Fibroblast of lung (primary cell): Measurements from ENCODE around the gene NEAT1. TPM values are rescaled to one million over a fixed set of nuclear protein-coding genes. Genes with fewer than 3 reads are reported as not detected.
A peak's percentile ranks its signal among the peaks of the same experiment; 100 is the strongest.

Experiments used
- DNase-seq, 2 donors: peaks; one replicate each; pipeline versions ENCODE4 v3.0.0 to v3.0.0-alpha.2; 2010; ENCODE audit warnings: low read depth in 2 of 2
- H2AFZ ChIP-seq: 2 replicates; pipeline ENCODE4 v1.5.1; 2012; ENCODE audit warnings: low read length, control low read depth, inconsistent platforms
- H3K27ac ChIP-seq: 2 replicates; pipeline ENCODE4 v1.5.1; 2011; ENCODE audit warnings: low read length, control low read depth; ENCODE audit not compliant: insufficient read depth
- H3K27me3 ChIP-seq: 2 replicates; pipeline ENCODE4 v1.5.1; 2011; ENCODE audit warnings: mild to moderate bottlenecking, low read length; ENCODE audit not compliant: control insufficient read depth, insufficient read depth
- H3K36me3 ChIP-seq: 2 replicates; pipeline ENCODE4 v1.5.1; 2011; ENCODE audit warnings: low read length; ENCODE audit not compliant: control insufficient read depth, insufficient read depth
- H3K4me1 ChIP-seq: 2 replicates; pipeline ENCODE4 v1.5.1; 2011; ENCODE audit warnings: low read length; ENCODE audit not compliant: control insufficient read depth, insufficient read depth; ENCODE audit errors: extremely low read depth
- H3K4me2 ChIP-seq: 2 replicates; pipeline ENCODE4 v1.5.1; 2011; ENCODE audit warnings: low read length, control low read depth; ENCODE audit not compliant: insufficient read depth; ENCODE audit errors: extremely low read depth
- H3K4me3 ChIP-seq, 4 experiments: fragments of 200-600 bp in 1 of 4; sonication (generic) in 1 of 4; replicated peaks in 1 of 4; 2 replicates each; pipeline ENCODE4 v1.5.1; 2011 to 2016; ENCODE audit warnings: low read length in 4 of 4, low read depth in 3 of 4, mild to moderate bottlenecking in 3 of 4, control low read depth in 2 of 4, inconsistent platforms in 1 of 4, mixed read lengths in 1 of 4; ENCODE audit not compliant: insufficient read depth in 1 of 4; ENCODE audit errors: control extremely low read depth in 1 of 4
- H3K79me2 ChIP-seq: 2 replicates; pipeline ENCODE4 v1.5.1; 2012; ENCODE audit warnings: mild to moderate bottlenecking, low read length, inconsistent platforms; ENCODE audit not compliant: control insufficient read depth, insufficient read depth
- H3K9ac ChIP-seq: 2 replicates; pipeline ENCODE4 v1.5.1; 2011; ENCODE audit warnings: mild to moderate bottlenecking, low read length, control low read depth; ENCODE audit not compliant: insufficient read depth
- H3K9me3 ChIP-seq: 2 replicates; pipeline ENCODE4 v1.5.1; 2012; ENCODE audit warnings: low read depth, low read length; ENCODE audit not compliant: control insufficient read depth, insufficient read depth
- H4K20me1 ChIP-seq: 2 replicates; pipeline ENCODE4 v1.5.1; 2011; ENCODE audit warnings: low read length; ENCODE audit not compliant: control insufficient read depth, insufficient read depth; ENCODE audit errors: extremely low read depth
- EZH2 ChIP-seq: IDR thresholded peaks from 2 replicates; pipeline ENCODE4 v1.5.1; 2012; ENCODE audit warnings: low read length, control low read depth, mild to moderate bottlenecking; ENCODE audit errors: missing control alignments
- polyA plus RNA-seq, 2 donors: library from polyadenylated mRNA; depleted of rRNA in 1 of 2; stranded (reverse) in 1 of 2; unstranded in 1 of 2; fragments of >200 nt; gene quantifications; 2 replicates each; pipeline ENCODE4 v1.2.1, GENCODE V29; 2011 to 2012; ENCODE audit warnings: missing spikeins in 1 of 2
- total RNA-seq: library from RNA; depleted of rRNA; stranded (reverse); fragments of >200 nt; gene quantifications from 2 replicates; pipeline ENCODE4 v1.2.1, GENCODE V29; 2014
- TF ChIP-seq, protein P1 (sequence below), 2 donors: IDR thresholded peaks in 1 of 2; conservative IDR thresholded peaks in 1 of 2; 1 replicate in 1 of 2; 2 replicates in 1 of 2; pipeline ENCODE4 v1.5.1; 2011 to 2012; ENCODE audit warnings: low read length in 2 of 2, control low read depth in 1 of 2, inconsistent platforms in 1 of 2, low read depth in 1 of 2, mild to moderate bottlenecking in 1 of 2

NEAT1 gene
- total and polyA plus RNA-seq, 2 donors (not counting 1 experiment from before 2014, with no cell fraction given), result 40.9 to 299 TPM

GRCh38 chr11:65444314-65445051 lies 21.9 kb downstream of the NEAT1 start:
- TF ChIP-seq EZH2, result no peak
- TF ChIP-seq, protein P1, sequence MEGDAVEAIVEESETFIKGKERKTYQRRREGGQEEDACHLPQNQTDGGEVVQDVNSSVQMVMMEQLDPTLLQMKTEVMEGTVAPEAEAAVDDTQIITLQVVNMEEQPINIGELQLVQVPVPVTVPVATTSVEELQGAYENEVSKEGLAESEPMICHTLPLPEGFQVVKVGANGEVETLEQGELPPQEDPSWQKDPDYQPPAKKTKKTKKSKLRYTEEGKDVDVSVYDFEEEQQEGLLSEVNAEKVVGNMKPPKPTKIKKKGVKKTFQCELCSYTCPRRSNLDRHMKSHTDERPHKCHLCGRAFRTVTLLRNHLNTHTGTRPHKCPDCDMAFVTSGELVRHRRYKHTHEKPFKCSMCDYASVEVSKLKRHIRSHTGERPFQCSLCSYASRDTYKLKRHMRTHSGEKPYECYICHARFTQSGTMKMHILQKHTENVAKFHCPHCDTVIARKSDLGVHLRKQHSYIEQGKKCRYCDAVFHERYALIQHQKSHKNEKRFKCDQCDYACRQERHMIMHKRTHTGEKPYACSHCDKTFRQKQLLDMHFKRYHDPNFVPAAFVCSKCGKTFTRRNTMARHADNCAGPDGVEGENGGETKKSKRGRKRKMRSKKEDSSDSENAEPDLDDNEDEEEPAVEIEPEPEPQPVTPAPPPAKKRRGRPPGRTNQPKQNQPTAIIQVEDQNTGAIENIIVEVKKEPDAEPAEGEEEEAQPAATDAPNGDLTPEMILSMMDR (conservative IDR thresholded peaks at IDR 0.05 in 1 of 2, IDR thresholded peaks at IDR 0.05 in 1 of 2; ENCODE audit: low read depth in 1 of 2, low read length in 2 of 2), result no peak
- H2AFZ ChIP-seq, result no peak overlapping the region
- H3K4me3 ChIP-seq, result peak overlapping the region in 1 of 4 experiments; percentile 21
- H4K20me1 ChIP-seq, result peaks cover 4% of the 10 kb centered on the region
- no peaks in the 10 kb centered on the region for H3K9me3 ChIP-seq
- peak overlapping the region; percentile 63 for H3K27ac ChIP-seq
- peaks cover 34% of the 10 kb centered on the region for H3K36me3 ChIP-seq
- peak in 1 of 2 donors; percentile 33 for DNase-seq
- H3K4me2 ChIP-seq, result no peak overlapping the region
- H3K27me3 ChIP-seq, result no peaks in the 10 kb centered on the region
- H3K9ac ChIP-seq, result no peak overlapping the region
- peaks cover 48% of the 10 kb centered on the region for H3K79me2 ChIP-seq
- H3K4me1 ChIP-seq, result peaks cover 14% of the 10 kb centered on the region

DNA sequence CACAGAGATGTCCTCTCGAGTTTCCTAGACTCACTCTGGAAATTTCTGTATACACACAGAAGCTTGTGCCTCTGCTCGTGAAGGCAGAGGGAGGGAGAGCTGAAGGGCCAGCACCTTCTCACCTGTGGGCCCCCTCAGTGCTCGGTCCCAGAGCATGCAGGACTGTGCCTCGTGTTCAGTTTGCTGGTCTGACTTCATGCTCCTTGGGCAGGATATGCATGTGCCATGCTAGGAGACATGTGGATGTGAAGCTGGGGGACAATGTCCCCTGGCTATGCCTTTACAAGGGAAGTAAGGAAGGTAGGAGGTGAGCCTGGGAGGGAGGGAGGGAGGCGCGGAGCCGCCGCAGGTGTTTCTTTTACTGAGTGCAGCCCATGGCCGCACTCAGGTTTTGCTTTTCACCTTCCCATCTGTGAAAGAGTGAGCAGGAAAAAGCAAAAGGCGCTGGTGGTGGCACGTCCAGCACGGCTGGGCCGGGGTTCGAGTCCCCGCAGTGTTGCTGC lies 22.6 kb downstream of the NEAT1 start:
- TF ChIP-seq, protein P1 (conservative IDR thresholded peaks at IDR 0.05 in 1 of 2, IDR thresholded peaks at IDR 0.05 in 1 of 2; ENCODE audit: low read depth in 1 of 2, low read length in 2 of 2), result no peak
- no peak for TF ChIP-seq EZH2
- no peak overlapping the region for H3K9ac ChIP-seq
- H3K4me3 ChIP-seq, result no peak overlapping the region
- H2AFZ ChIP-seq, result no peak overlapping the region
- H3K36me3 ChIP-seq, result peaks cover 31% of the 10 kb centered on the region
- H3K4me1 ChIP-seq, result peaks cover 14% of the 10 kb centered on the region
- H4K20me1 ChIP-seq, result peaks cover 4% of the 10 kb centered on the region
- no peaks in the 10 kb centered on the region for H3K9me3 ChIP-seq
- H3K27ac ChIP-seq, result peak overlapping the region; percentile 30
- H3K79me2 ChIP-seq, result peaks cover 41% of the 10 kb centered on the region
- no peaks in the 10 kb centered on the region for H3K27me3 ChIP-seq
- DNase-seq, result peak in 1 of 2 donors; percentile 43
- H3K4me2 ChIP-seq, result no peak overlapping the region

DNA sequence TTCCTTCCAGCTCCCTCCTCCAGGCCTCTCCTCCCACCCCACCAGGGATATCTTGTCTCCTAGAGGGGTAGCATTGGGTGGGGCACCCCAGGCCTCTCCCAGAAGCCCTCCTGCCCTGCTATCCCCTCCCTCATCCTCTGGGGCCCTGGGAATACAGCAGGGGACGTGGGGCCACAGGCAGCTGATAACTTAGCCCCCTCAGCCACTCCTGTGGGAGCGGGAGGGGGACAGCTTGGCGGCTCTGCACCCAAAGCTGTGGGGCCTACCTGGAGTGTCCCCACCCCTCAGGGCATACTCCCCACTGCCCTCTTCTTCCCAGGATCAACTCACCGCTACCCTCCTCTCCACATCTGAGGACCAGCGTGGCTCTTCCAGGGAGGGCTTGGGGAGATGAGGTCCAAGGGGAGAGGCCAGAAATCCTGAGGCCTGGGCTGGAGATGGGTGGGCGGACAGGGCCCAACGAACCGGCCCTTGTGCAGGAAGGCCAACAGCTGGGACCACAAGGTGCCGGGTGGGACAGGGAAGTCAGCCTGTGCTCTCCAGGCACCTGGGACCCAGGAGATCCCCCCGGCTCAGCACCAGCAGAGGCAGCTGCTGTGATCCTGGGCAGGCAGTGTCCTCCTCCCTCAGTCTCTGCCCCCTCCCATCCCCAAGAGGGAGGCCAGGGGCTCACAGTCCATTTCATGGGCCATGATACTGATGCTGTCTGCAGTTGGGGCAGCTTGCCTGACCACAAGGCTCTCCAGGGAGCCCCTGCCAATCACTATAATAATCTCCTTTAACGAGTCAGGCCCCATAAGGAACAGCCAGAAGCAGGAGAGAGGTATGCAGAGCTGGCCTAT lies 23.2 kb downstream of the NEAT1 start:
- no peaks in the 10 kb centered on the region for H3K9me3 ChIP-seq
- H3K79me2 ChIP-seq, result peaks cover 35% of the 10 kb centered on the region
- peaks cover 14% of the 10 kb centered on the region for H3K4me1 ChIP-seq
- peaks cover 29% of the 10 kb centered on the region for H3K36me3 ChIP-seq
- TF ChIP-seq, protein P1 (conservative IDR thresholded peaks at IDR 0.05 in 1 of 2, IDR thresholded peaks at IDR 0.05 in 1 of 2; ENCODE audit: low read depth in 1 of 2, low read length in 2 of 2), result no peak
- TF ChIP-seq EZH2, result no peak
- H3K27ac ChIP-seq, result peak overlapping the region; percentile 17
- no peak overlapping the region for H2AFZ ChIP-seq
- peak; percentile 32 to 58 for DNase-seq
- peaks cover 4% of the 10 kb centered on the region for H4K20me1 ChIP-seq
- H3K4me2 ChIP-seq, result no peak overlapping the region
- H3K9ac ChIP-seq, result no peak overlapping the region
- H3K4me3 ChIP-seq, result no peak overlapping the region
- H3K27me3 ChIP-seq, result no peaks in the 10 kb centered on the region
